BE2C (cell line): ENCODE data around the gene CACTIN.

Experiments
- DNase-seq: peaks from one replicate; pipeline ENCODE4 v3.0.0-alpha.2; 2020
- H3K27me3 ChIP-seq: fragments of 250-450 bp; sonication (Bioruptor Pico); 2 replicates; pipeline ENCODE4 v1.5.1; 2020; ENCODE audit warnings: mild to moderate bottlenecking
- H3K36me3 ChIP-seq: fragments of 250-450 bp; sonication (Bioruptor Pico); 2 replicates; pipeline ENCODE4 v1.5.1; 2020; ENCODE audit warnings: mild to moderate bottlenecking
- H3K4me1 ChIP-seq: fragments of 250-450 bp; sonication (Bioruptor Pico); 2 replicates; pipeline ENCODE4 v1.5.1; 2020
- H3K4me3 ChIP-seq: 2 replicates; pipeline ENCODE4 v1.5.1; 2011; ENCODE audit warnings: low read depth, low read length
- H3K9me3 ChIP-seq: fragments of 250-450 bp; sonication (Bioruptor Pico); 2 replicates; pipeline ENCODE4 v1.5.1; 2020
- CTCF ChIP-seq: IDR thresholded peaks from 2 replicates; pipeline ENCODE4 v1.5.1; 2012; ENCODE audit warnings: mild to moderate bottlenecking, low read depth, low read length

CACTIN gene

GRCh38 chr19:3575260-3575741 lies 51.3 kb downstream of the CACTIN start:
- Histone ChIP-seq H3K4me3 (no peak overlapping the region), H3K9me3 (no peaks in the 10 kb centered on the region), H3K36me3 (peaks cover 7% of the 10 kb centered on the region; the same call in 1 of the 2 replicates), H3K4me1 (peaks cover 12% of the 10 kb centered on the region), H3K27me3 (no peaks in the 10 kb centered on the region)
- 0 out of 2 replicates have a peak, but pooled peaks have one; percentile 19 for TF ChIP-seq CTCF
- DNase-seq = no peak

- Histone ChIP-seq H3K4me1 (peaks cover 9% of the 10 kb centered on the region), H3K36me3 (peaks cover 7% of the 10 kb centered on the region; the same call in 1 of the 2 replicates), H3K4me3 (peak overlapping the region; percentile 79), H3K27me3 (no peaks in the 10 kb centered on the region), H3K9me3 (no peaks in the 10 kb centered on the region)
- TF ChIP-seq CTCF = no peak
- peak; percentile 100 for DNase-seq
Measured at GRCh38 chr19:3573858-3574637, 52.5 kb downstream of the CACTIN start.

GRCh38 chr19:3573162-3573857 lies 53.3 kb downstream of the CACTIN start:
- peaks cover 9% of the 10 kb centered on the region for H3K4me1 ChIP-seq
- H3K36me3 ChIP-seq = peaks cover 7% of the 10 kb centered on the region; the same call in 1 of the 2 replicates
- DNase-seq = peak; percentile 46
- H3K27me3 ChIP-seq = no peaks in the 10 kb centered on the region
- H3K9me3 ChIP-seq = no peaks in the 10 kb centered on the region
- no peak for TF ChIP-seq CTCF
- peak overlapping the region; percentile 79 for H3K4me3 ChIP-seq

GRCh38 chr19:3572855-3573161 lies 53.8 kb downstream of the CACTIN start, which contains the start of gene HMG20B:
HMG20B (plus strand) TSS chr19:3572944; CDS start chr19:3573310, 366 bp downstream.
- Histone ChIP-seq H3K36me3 (peaks cover 7% of the 10 kb centered on the region; the same call in 1 of the 2 replicates), H3K27me3 (no peaks in the 10 kb centered on the region), H3K4me1 (peaks cover 9% of the 10 kb centered on the region), H3K9me3 (no peaks in the 10 kb centered on the region), H3K4me3 (peak within 1 kb of the TSS; percentile 79)
- no peak for TF ChIP-seq CTCF
- no peak for DNase-seq

GRCh38 chr19:3572132-3572854 lies 54.3 kb downstream of the CACTIN start:
- peak; percentile 100 for DNase-seq
- no peak for TF ChIP-seq CTCF
- H3K4me1 ChIP-seq = peaks cover 9% of the 10 kb centered on the region
- H3K4me3 ChIP-seq = peak overlapping the region; percentile 62
- H3K36me3 ChIP-seq = peaks cover 7% of the 10 kb centered on the region; the same call in 1 of the 2 replicates
- no peaks in the 10 kb centered on the region for H3K27me3 ChIP-seq
- no peaks in the 10 kb centered on the region for H3K9me3 ChIP-seq
